ENCODE measurements around the gene DPPA2.
"Not testable (repeated sequence)": the region's sequence is repeated elsewhere in the genome, so short reads cannot be mapped to it uniquely, and the experiment has no call there.

The DPPA2 gene, protein sequence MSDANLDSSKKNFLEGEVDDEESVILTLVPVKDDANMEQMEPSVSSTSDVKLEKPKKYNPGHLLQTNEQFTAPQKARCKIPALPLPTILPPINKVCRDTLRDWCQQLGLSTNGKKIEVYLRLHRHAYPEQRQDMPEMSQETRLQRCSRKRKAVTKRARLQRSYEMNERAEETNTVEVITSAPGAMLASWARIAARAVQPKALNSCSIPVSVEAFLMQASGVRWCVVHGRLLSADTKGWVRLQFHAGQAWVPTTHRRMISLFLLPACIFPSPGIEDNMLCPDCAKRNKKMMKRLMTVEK

DNA sequence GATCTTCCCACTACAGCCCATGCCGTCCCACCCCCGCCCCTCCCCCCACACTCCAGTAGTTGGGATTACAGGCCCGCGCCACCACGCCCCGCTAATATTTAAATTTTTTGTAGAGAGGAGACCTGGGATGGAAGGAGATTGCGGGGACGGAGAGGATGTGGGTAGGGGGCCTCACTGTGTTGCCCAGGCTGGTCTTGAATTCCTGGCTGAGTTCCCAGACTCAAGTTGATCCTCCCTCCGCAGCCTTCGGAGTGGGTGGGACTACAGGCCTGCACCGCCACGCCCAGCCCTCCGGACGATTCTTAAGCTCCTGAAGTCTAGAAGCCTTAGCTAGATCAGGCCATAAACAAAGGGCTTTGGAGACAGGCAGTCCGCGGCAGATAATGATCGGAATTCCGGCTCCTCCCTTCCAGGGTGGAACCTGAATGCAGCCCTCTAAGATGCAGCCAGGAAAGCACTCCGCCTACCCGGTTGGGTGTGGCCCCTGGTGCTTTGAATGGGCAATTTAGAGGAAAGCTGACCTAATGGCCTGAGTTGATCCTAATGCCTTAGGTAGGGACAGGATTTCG, at the start of gene DPPA2:
Gene DPPA2, minus strand, starts transcription at position 356 of the 569 bp plus-strand sequence. CDS start 1,975 bp downstream, outside the sequence.
- FAIRE-seq: no peak

- no peak for FAIRE-seq
These were observed 47.8 kb upstream of the DPPA2 start for GRCh38 chr3:109364088-109364487.

DNA sequence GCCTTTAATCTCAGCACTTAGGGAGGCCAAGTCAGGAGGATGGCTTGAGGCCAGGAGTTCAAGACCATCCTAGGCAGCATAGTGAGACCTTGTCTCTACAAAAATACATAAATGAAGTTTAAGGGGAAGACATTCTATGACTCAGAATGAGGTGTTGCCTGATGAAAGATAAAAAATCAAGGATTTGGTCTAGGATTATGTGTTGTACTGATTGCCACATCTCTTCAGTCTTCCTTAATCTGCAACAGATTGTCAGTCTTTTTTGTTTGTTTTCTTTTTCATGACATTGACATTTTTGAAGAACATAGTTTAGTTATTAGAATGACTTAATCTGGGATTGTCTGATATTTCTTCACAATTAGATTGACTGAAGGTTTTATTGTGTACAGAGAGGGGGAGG, 47.3 kb upstream of the DPPA2 start:
- FAIRE-seq: no peak

GRCh38 chr3:109362823-109363222, 46.5 kb upstream of the DPPA2 start:
- FAIRE-seq: no peak

DNA sequence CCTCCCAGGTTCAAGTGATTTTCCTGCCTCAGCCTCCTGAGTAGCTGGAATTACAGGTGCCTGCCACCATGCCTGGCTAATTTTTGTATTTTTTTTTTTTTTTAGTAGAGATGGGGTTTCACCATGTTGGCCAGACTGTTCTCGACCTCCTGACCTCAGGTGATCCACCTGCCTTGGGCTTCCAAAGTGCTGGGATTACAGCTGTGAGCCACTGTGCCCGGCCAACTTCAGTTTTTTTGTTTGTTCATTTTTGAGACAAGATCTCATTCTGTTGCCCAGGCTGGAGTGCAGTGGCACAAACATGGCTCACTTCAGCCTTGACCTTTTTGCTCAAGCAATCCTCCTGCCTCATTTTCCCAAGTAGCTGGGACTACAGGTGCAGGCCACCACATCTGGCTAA, 42.5 kb upstream of the DPPA2 start:
- not testable (repeated sequence) for FAIRE-seq

- no peak for FAIRE-seq
These were observed 40.3 kb upstream of the DPPA2 start for GRCh38 chr3:109356442-109357155.

- FAIRE-seq: no peak
These were observed 39.5 kb upstream of the DPPA2 start for GRCh38 chr3:109355625-109356441.

DNA sequence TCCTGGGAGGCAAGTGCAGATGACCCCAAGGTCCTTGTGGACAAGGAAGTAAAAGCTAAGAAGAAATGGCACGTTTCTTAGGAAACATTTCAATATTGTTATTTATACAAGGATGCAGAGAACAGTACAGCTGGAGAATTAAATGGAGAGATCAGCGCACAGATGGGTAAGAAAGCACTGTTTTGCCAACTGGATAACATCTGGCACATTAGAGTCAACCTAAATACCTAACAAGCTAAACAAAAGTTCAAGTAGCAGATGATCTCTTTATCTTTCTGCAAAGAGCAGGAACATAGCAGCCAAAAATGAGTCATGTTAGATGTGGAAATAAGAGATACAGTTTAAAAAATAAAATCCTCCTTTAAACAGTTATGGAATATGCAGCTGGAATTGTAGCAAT, 36.7 kb upstream of the DPPA2 start:
- no peak for FAIRE-seq

GRCh38 chr3:109351231-109351630, 34.9 kb upstream of the DPPA2 start:
- FAIRE-seq: no peak

- FAIRE-seq: no peak
These were observed 30.5 kb upstream of the DPPA2 start for GRCh38 chr3:109346770-109347295.

- no peak for FAIRE-seq
These were observed 29.8 kb upstream of the DPPA2 start for GRCh38 chr3:109346099-109346498.

DNA sequence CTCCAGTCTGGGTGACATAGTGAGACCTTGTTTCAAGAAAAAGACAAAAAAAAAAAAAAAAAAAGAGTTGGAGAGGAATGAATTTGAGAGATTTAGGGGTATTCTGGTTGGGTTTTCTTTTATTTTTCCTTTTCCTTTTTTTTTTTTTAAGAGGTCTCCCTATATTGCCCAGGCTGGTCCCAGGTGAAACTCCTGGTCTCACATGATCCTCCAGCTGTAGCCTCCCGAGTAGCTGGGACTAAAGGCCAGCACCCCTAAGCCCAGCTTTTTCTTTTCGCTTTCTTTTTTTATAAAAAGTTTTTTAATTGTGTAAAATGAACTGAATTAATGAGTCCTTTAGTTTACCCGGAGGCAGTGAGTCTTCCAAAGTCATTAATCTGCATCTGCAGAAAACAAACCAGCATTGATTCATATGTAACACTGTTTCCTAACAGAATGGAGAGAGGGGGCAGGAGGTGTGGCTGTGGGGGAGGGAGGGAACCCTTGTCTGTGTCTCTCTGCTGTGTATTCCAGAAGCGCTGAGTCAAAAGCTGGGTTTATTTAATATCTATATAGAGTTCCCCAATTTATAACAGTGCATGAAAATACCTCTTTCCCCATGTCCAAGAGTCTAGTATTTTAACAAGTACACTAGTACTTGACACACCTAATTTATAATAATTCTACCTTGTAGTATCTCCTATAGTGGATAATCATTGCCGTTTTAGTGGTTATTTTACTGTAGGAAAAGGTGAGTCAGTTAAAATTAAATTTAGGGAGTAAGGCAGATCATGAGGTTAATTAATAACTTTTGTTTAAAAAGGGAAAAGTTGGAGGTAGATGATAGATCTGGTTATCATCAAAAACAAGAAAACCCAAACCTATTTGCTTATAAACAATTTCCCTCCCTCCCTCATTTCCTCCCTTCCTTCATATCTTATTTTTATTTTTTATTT, 23.7 kb upstream of the DPPA2 start:
- FAIRE-seq: no peak

DNA sequence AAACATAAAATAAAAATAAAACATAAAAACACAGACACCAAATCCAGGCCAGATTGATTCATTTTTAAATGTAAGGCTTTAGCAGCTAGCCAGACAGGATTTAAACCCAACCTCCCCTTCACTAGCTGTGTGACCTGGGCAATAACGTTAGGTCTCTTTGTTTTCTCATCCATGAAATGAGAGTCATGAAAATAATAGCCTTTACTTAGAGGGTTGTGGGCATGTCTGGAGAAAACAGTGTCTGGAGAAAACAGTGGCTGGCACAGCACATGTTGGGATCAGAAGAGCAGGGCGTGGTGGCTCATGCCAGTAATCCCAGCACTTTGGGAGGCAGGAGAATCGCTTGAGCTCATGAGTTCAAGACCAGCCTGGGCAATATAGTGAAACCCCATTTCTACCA, 22.9 kb upstream of the DPPA2 start:
- no peak for FAIRE-seq

DNA sequence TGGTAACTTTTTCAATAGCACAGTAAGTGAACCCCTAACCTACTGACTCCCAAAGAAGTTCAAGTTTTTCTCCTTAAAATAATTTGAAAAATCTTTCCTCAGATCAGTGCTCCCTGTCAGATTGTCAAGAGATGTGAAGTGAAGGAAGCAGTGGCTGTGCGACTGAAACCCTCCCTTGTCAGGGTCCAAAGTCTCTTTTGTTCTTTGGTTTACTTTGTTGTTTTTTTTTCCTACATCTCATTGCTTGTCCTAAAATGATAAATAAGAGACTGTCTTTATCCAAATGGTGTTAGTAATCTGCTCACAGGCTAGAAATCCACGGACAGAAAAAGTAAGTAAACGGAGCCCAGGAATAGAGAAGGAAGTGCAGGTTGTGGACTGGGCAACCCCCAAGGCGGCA, 22.0 kb upstream of the DPPA2 start:
- FAIRE-seq: no peak

DNA sequence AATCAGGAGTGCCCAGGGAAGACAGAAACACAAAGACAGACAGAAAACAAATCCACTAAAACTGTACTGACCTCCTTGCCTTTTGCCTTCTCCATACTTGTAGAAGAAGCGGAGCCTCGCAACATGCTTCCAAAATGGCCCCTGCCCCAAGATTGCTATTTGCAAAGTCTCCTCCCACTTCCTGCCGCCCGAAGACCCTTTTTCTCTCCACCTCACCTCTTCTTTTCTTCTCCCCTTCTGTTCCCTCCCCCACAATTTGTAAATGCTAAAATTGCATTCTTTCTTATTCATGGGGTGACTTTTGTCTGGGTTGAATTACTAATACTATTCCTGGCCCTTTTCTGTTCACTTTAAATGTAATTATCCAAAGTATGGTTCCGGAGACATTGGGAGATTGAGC, 21.1 kb upstream of the DPPA2 start, which contains the start of gene DPPA4:
Gene DPPA4, minus strand, starts transcription at position 154 of the 400 bp plus-strand sequence. Its CDS starts 29 bp downstream, at position 125.
- no peak for FAIRE-seq

- FAIRE-seq: no peak
These were observed 20.1 kb upstream of the DPPA2 start for GRCh38 chr3:109336291-109336861.

GRCh38 chr3:109334572-109334971, 18.3 kb upstream of the DPPA2 start:
- no peak for FAIRE-seq

- FAIRE-seq: no peak
These were observed 15.4 kb upstream of the DPPA2 start for GRCh38 chr3:109331692-109332091.

GRCh38 chr3:109330405-109330804, 14.1 kb upstream of the DPPA2 start:
- FAIRE-seq: no peak

DNA sequence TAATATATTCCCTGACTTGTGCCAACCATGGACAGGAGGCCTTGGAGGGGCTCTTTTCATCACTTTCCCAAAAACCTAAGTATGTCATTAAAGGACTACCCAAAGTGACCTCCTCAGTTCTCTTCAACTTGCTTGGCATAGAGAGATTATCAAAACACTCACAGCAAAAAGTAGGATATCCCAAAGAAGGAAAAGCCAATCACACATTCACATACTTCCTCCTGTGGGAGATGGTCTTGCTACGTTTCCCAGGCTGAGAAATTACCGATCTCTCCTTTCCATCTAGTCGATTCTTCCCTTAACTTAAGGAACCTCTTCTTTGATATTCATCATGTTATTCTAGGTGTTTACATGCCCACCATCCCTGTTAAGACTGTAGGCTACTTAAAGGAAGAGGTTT, 11.9 kb upstream of the DPPA2 start:
- no peak for FAIRE-seq

- no peak for FAIRE-seq
These were observed 9.3 kb upstream of the DPPA2 start for GRCh38 chr3:109325657-109326056.

Measured in islet of Langerhans (tissue), 1 donor.